Superior temporal gyrus (tissue), 1 donor: Measurements from ENCODE around the gene TCOF1.
A peak's percentile ranks its signal among the peaks of the same experiment; 100 is the strongest.

Experiments
- DNase-seq: peaks from one replicate; pipeline ENCODE4 v3.0.0-alpha.2; 2016; ENCODE audit errors: extremely low spot score

Gene TCOF1

GRCh38 chr5:150347451-150347850 is 10.0 kb upstream of the TCOF1 start:
- DNase-seq = no peak

GRCh38 chr5:150349681-150350275 is 7.7 kb upstream of the TCOF1 start:
- DNase-seq = peak; percentile 32

DNA sequence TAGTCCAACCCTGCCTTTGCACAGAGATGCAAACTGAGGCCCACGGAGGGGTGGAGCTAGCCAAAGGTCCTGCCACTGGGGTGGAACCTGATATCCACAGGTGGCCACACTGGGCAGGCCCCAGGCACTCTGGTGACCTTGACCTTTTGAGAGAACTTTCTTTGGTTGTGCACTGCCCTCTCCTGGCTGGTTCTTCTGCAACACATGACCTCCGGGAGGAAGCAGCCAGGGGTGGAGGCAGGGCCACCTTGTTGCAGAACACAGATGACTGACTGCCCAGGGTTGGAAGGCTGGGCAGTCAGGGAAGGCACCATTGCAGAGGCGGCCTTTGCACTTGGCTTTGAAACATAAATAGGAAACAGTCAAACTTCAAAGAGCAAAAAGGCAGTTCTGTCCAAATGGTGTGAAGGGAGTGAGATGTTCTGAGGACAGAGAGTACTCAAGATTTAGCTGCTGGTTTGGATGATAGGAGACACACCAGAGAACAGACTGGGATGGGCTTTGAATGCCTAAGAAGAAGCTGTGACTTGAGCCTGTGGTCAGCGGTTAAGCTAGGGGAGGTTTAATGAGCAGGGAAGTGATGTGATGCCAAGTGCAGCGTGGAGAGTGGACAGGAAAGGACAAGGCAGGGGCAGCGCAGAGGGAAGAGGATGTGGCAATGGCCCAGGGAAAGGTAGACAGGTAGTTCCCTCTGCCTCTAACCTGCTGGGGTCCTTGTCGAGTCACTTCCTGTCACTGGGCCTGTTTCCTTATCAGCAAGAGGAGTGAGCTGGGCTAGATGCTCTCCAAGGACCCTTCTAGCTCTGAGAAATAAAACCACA is 6.8 kb upstream of the TCOF1 start:
- peak; percentile 91 for DNase-seq

DNA sequence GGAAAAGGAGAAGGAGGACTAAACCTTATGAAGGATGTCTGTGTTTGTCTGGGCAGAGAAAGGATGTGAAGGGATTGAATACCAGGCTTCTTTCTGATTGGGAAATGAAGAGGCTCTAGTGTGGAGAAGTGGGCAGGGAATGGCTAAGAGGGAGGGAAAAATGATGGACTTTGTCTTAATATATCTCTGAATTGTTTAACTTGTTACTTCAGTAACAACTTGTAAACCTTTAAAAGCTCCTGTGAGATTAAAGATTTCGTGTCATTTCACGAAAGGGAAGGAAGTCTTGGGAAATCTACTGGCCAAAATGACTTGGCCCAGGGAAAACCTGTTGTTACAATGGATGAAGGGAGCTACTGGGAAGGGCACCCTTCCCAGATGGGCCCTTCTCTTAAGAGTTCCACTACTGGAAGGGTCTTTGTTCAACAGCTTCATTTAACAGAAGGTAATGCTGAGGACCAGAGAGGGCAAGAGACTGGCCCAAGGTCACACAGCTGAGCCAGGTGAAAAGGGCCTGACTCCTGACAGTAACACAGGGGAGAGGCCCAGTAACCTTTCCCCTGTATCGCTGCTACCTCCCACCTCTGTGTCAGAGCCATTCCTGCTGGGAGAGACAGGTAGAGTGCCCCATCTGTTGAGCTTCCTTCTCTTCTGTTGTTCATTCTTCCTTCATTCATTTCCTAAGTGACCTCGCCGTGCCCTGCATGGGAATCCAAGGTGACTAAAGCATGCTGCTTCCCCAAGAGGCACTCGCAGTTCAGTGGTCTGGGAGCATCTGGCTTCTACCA is 5.1 kb upstream of the TCOF1 start:
- DNase-seq = no peak

GRCh38 chr5:150353032-150353675 is 4.3 kb upstream of the TCOF1 start:
- no peak for DNase-seq

- no peak for DNase-seq
Measured at GRCh38 chr5:150355791-150356190, 1.7 kb upstream of the TCOF1 start.

- DNase-seq = no peak
Measured at GRCh38 chr5:150356575-150357294, 762 bp upstream of the TCOF1 start.

DNA sequence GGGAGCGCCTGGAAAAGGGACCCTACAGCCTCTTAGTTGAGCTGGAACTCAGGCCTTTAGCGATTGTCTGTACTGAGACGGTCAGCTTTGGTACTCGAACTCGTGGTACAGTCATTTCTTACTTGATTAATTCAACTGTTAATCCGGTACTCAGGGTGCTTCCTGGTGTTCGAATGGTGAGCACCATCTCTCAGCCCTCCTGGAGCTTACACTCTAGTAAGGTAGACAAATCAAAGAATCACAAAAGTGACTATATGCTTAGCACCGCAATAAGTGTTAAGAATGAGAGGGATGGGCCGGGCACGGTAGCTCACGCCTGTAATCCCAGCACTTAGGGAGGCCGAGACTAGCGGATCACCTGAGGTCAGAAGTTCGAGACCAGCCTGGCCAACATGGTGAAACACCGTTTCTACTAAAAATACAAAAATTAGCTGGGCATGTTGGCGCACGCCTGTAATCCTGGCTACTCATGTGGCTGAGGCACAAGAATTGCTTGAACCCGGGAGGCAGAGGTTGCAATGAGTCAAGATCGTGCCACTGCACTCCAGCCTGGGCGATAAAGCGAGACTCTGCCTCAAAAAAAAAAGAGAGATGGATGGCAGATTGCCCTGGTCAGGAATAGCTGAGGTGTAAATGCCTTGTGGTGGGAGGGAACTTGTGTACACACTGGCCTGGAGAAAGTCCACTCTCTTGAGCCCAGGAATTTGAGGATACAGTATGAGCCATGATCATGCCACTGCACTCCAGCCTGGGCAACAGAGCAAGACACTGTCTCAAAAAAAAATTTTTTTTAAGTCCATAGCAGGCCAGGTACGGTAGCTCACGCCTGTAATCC is 981 bp downstream of the TCOF1 start:
- no peak for DNase-seq

GRCh38 chr5:150361301-150361700 is 3.8 kb downstream of the TCOF1 start:
- no peak for DNase-seq

- DNase-seq = no peak
Measured at GRCh38 chr5:150363185-150363584, 5.7 kb downstream of the TCOF1 start.

DNA sequence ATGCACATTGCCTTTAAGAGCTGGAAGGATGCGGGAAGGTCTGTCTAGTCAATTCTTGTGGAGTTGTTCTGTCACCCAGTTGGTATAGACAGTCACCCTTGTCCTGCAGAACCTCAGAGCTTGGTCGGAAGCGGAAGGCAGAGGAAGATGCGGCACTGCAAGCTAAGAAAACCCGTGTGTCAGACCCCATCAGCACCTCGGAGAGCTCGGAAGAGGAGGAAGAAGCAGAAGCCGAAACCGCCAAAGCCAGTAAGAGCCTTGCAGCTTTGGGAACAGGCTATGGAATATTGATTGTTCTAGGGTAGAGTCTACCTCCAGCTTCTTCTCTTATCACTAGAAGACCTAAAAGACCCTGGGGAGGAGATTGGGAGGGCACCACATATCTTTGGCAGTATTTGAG is 6.5 kb downstream of the TCOF1 start:
- no peak for DNase-seq

DNA sequence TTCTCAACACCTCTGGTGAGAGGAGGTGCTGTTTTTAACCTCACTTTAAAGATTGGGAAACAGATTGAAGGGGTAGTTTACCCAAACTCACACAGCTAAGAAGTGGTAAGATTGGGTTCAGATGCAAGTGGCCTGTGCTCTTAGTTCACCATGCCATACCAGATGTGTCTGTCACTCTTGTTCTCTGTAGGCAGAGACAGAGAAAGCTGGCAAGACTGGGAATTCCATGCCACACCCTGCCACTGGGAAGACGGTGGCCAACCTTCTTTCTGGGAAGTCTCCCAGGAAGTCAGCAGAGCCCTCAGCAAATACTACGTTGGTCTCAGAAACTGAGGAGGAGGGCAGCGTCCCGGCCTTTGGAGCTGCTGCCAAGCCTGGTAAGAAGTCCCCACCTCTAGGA is 11.0 kb downstream of the TCOF1 start:
- no peak for DNase-seq

- DNase-seq = no peak
Measured at GRCh38 chr5:150372639-150373038, 15.1 kb downstream of the TCOF1 start.

GRCh38 chr5:150374651-150375050 is 17.2 kb downstream of the TCOF1 start:
- DNase-seq = no peak

DNA sequence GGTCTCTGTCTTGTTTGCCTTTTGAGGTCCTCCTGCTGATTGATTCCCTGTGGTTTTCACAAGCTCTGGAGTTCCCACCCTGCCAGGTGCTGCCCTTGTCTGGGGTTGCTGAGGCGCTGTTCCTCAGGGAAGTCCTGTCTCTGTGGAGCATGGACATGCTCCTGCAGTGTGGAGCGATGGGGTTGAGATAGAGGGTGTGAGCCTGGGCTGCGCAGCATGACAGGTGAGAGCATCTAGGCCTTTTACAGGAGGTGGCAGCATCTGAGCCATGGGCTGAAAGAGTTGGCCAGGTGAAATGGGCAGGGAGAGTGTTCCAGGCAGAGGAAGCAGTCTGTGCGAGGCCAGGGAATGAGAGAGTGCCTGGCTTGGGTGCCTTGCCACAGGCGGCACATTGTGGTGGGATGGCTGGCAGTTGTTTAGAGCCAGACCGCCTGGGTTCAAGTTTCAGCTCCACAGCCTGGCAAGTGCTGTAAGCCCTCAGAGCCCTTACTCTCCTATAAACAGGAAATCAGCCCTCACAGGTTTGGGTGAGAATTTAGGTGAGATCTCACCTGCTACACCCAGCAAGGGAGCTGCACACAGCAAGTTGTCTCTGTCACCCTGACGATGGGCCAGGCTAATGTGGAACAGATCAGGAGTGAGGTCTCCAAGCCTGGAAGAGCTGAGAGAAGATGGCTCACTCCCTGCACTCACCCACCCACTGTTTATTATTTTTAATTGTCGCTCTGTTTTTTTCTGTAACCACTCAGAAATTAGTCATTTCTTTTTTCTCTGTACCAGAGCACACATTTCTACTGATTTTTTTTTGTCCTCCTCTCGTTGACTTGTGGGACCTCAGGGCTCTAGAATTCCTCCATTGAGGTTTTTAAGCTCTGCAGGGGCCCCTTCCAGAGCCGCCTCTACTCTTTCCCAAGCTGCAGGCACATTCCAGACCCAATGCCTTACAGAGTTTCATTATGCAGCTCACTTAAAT is 19.6 kb downstream of the TCOF1 start:
- DNase-seq = no peak

GRCh38 chr5:150377964-150378694 is 20.6 kb downstream of the TCOF1 start:
- no peak for DNase-seq

- no peak for DNase-seq
Measured at GRCh38 chr5:150384701-150385100, 27.2 kb downstream of the TCOF1 start.

DNA sequence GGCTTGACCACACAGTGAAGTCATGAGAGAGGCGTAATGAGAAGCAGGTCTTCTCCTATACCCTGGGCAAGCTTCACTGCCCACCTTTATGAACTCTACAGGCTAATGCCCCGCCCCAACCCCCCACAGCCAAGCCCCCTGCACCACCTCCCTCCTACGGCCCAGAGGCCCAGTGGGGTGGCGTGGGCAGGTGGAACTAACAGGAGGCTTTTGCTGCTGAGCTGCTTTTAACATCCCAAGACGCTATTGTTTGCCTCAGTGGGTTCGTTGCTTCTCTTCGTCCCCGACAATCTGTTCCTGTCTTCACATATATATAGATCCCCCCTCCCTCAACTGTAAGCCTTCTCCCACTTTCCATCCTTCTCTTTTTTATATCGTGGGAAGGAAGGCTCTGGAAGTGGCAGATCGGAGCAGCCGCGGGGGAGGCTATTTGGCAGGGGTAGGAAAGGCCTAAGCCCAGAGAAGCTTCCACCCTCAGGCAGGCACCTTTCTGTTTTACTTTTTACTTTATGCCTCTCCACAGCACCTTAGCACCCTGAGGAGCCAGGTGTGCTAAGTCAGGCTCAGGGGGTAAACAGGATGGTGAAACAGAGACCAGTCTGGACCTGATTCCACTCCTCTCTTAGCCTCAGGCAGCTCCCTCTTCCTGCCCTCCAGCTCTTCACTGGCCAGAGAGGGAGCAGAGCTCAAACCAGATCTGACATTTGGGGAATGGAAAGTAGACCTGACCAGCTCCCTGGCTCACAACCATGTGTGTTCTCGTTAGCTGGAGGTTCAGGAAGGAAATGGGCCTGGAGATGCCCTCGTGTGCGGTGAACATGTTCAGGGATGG is 28.7 kb downstream of the TCOF1 start:
- DNase-seq = peak; percentile 40
